ENCODE data around the gene GDF11. TPM values are rescaled to one million over a fixed set of nuclear protein-coding genes. Genes with fewer than 3 reads are reported as not detected.

GDF11 gene
- total RNA-seq, 1 experiment from 2014 or later: 5.3 TPM

- peak; percentile 36 for TF ChIP-seq ZBTB33 (IDR thresholded peaks at IDR 0.05; ENCODE audit: extremely low read depth, insufficient replicate concordance, low read length)
- peak; percentile 97 for TF ChIP-seq ZFX (IDR thresholded peaks at IDR 0.05)
Measured at GRCh38 chr12:55715833-55716581, 26.9 kb upstream of the GDF11 start, which contains the start of gene BLOC1S1 (continued).

DNA sequence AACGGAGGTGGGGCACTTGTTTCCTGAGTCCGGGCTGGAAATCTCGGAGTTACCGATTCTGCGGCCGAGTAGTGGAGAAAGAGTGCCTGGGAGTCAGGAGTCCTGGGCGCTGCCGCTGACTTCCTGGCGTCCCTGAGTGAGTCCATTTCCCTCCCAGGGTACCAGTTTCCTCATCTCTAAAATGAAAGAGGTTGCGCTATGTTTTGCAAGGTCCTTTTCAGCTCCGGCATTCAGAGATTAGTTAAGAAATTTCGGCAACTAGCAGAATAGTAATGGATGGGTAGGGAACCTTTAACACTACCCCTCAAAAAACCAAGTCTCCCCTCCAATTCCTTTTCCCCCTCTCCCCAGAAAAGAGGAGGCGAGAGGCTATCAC, 26.4 kb upstream of the GDF11 start:
- DNase-seq (ENCODE audit: low read depth, low spot score) (no peak), ATAC-seq (peak; percentile 34)
- H3K27me3 ChIP-seq (ENCODE audit: insufficient read depth, low read length): peaks cover 11% of the 10 kb centered on the region; the same call in 1 of the 2 replicates
- no peaks in the 10 kb centered on the region for H3K36me3 ChIP-seq (ENCODE audit: control insufficient read depth in 1 of 2, insufficient read depth in 2 of 2, low read length in 2 of 2)
- H2AFZ ChIP-seq (ENCODE audit: low read depth, low read length, poor library complexity, severe bottlenecking): no peak overlapping the region
- RAD21 ChIA-PET (ENCODE audit: low non-redundant PET in 1 of 2, low total read pairs in 2 of 2, uncharacterized antibody in 2 of 2, unreplicated experiment in 2 of 2): interaction anchor here in 1 of 2 experiments (0.9 kb wide), 1 partner anchor 9 kb away, joined by 4 read pairs; the partner anchor contains the start of gene ITGA7
- intact Hi-C loops (cut with micrococcal nuclease): loop anchor here (1.0 kb wide), 1 partner anchor 35 kb away; a partner anchor contains a TSS
- CTCF ChIA-PET: interaction anchor here (1.2 kb wide), 1 partner anchor 60 kb away, joined by 3 read pairs; no protein-coding TSS in a partner anchor
- no peaks in the 10 kb centered on the region for H3K9me3 ChIP-seq (ENCODE audit: control insufficient read depth in 1 of 2, insufficient read depth in 1 of 2, low read depth in 1 of 2, low read length in 2 of 2)
- TF ChIP-seq ELF1 (IDR thresholded peaks at IDR 0.05; ENCODE audit: borderline replicate concordance, low read depth) (no peak), POLR2AphosphoS5 (IDR thresholded peaks at IDR 0.05; ENCODE audit: low read depth, low read length) (no peak), EGR1 (IDR thresholded peaks at IDR 0.05; ENCODE audit: low read depth) (no peak), ZBTB33 (IDR thresholded peaks at IDR 0.05; ENCODE audit: extremely low read depth, insufficient replicate concordance, low read length) (no peak), EZH2 (IDR thresholded peaks at IDR 0.05) (no peak), SIN3A (IDR thresholded peaks at IDR 0.05; ENCODE audit: low read depth) (no peak), YY1 (IDR thresholded peaks at IDR 0.05; ENCODE audit: extremely low read depth, insufficient replicate concordance, low read depth, low read length) (no peak), ZFX (IDR thresholded peaks at IDR 0.05) (no peak), CEBPB (IDR thresholded peaks at IDR 0.05; ENCODE audit: low read depth) (no peak), TCF7L2 (IDR thresholded peaks at IDR 0.05; ENCODE audit: borderline replicate concordance, extremely low read depth, insufficient read depth, insufficient read length) (no peak), JUND (IDR thresholded peaks at IDR 0.05) (no peak), RAD21 (IDR thresholded peaks at IDR 0.05; ENCODE audit: low read depth) (no peak), CBX3 (IDR thresholded peaks at IDR 0.05; ENCODE audit: low read depth) (no peak), FOSL1 (IDR thresholded peaks at IDR 0.05; ENCODE audit: low read depth) (no peak), SRF (IDR thresholded peaks at IDR 0.05; ENCODE audit: low read depth) (no peak)
- TF ChIP-seq, protein P1, sequence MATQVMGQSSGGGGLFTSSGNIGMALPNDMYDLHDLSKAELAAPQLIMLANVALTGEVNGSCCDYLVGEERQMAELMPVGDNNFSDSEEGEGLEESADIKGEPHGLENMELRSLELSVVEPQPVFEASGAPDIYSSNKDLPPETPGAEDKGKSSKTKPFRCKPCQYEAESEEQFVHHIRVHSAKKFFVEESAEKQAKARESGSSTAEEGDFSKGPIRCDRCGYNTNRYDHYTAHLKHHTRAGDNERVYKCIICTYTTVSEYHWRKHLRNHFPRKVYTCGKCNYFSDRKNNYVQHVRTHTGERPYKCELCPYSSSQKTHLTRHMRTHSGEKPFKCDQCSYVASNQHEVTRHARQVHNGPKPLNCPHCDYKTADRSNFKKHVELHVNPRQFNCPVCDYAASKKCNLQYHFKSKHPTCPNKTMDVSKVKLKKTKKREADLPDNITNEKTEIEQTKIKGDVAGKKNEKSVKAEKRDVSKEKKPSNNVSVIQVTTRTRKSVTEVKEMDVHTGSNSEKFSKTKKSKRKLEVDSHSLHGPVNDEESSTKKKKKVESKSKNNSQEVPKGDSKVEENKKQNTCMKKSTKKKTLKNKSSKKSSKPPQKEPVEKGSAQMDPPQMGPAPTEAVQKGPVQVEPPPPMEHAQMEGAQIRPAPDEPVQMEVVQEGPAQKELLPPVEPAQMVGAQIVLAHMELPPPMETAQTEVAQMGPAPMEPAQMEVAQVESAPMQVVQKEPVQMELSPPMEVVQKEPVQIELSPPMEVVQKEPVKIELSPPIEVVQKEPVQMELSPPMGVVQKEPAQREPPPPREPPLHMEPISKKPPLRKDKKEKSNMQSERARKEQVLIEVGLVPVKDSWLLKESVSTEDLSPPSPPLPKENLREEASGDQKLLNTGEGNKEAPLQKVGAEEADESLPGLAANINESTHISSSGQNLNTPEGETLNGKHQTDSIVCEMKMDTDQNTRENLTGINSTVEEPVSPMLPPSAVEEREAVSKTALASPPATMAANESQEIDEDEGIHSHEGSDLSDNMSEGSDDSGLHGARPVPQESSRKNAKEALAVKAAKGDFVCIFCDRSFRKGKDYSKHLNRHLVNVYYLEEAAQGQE (IDR thresholded peaks at IDR 0.05; ENCODE audit: low read depth): no peak
- H4K20me1 ChIP-seq (ENCODE audit: insufficient read depth): no peaks in the 10 kb centered on the region
- peaks cover 32 to 54% of the 10 kb centered on the region in 2 experiments for H3K4me1 ChIP-seq (ENCODE audit: control insufficient read depth in 1 of 2, insufficient read depth in 2 of 2, low read length in 2 of 2)
- no TSS peak for BruUV-seq (replicated peaks)
- H3K4me2 ChIP-seq (ENCODE audit: low read length): peak overlapping the region; percentile 93
- peak overlapping the region; percentile 75 to 94 for H3K4me3 ChIP-seq (replicated peaks in 1 of 2; ENCODE audit: low read depth in 1 of 2, low read length in 2 of 2)
- H3K9me2 ChIP-seq (ENCODE audit: insufficient read depth): no peaks in the 10 kb centered on the region
- peak overlapping the region; percentile 84 for H3K27ac ChIP-seq (ENCODE audit: low read depth, low read length)
- H3K79me2 ChIP-seq (ENCODE audit: insufficient read depth, low read length): peaks cover 14% of the 10 kb centered on the region
- H3K9ac ChIP-seq (ENCODE audit: low read length): peak overlapping the region; percentile 72
- POLR2A ChIA-PET: interaction anchor here (1.2 kb wide), 1 partner anchor 13 kb away, joined by 4 read pairs; the partner anchor contains the start of gene CD63
